GM06990 (cell line): ENCODE measurements around the gene EVA1C.
"Not testable (repeated sequence)": the region's sequence is repeated elsewhere in the genome, so short reads cannot be mapped to it uniquely, and the experiment has no call there.

Source experiments
- DNase-seq: peaks from one replicate; pipeline ENCODE4 v3.0.0-alpha.2; 2011; ENCODE audit not compliant: insufficient read length; ENCODE audit errors: extremely low read depth
- H3K27me3 ChIP-seq: replicated peaks from 2 replicates; pipeline ENCODE4 v1.6.0; 2011; ENCODE audit warnings: low read length; ENCODE audit not compliant: control insufficient read depth, insufficient read depth
- H3K36me3 ChIP-seq: 2 replicates; pipeline ENCODE4 v1.5.1; 2011; ENCODE audit warnings: low read length; ENCODE audit not compliant: control insufficient read depth, insufficient read depth
- H3K4me3 ChIP-seq: replicated peaks from 2 replicates; pipeline ENCODE4 v1.5.1; 2011; ENCODE audit warnings: low read depth, mild to moderate bottlenecking, control low read depth, low read length
- CTCF ChIP-seq: IDR thresholded peaks from 2 replicates; pipeline ENCODE4 v1.5.1; 2011; ENCODE audit warnings: low read length, control low read depth, mild to moderate bottlenecking, inconsistent platforms; ENCODE audit not compliant: insufficient read depth, poor library complexity, severe bottlenecking

Gene EVA1C

GRCh38 chr21:32539378-32539777, 126.9 kb downstream of the EVA1C start:
- H3K4me3 ChIP-seq = no peak overlapping the region
- H3K27me3 ChIP-seq = no peaks in the 10 kb centered on the region; the same call in 1 of the 2 replicates
- H3K36me3 ChIP-seq = no peaks in the 10 kb centered on the region
- no peak for TF ChIP-seq CTCF
- DNase-seq = no peak

- not testable (repeated sequence) for DNase-seq, H3K27me3 ChIP-seq, H3K4me3 ChIP-seq
These were observed 130.6 kb downstream of the EVA1C start for GRCh38 chr21:32543056-32543455.

GRCh38 chr21:32543975-32544374, 131.5 kb downstream of the EVA1C start:
- no peaks in the 10 kb centered on the region; the same call in 1 of the 2 replicates for H3K27me3 ChIP-seq
- no peak for DNase-seq
- no peaks in the 10 kb centered on the region for H3K36me3 ChIP-seq
- no peak for TF ChIP-seq CTCF
- H3K4me3 ChIP-seq = no peak overlapping the region

More at GRCh38 chr21:32543056-32543455, 130.6 kb downstream of the EVA1C start:
- not testable (repeated sequence) for H3K36me3 ChIP-seq

- Histone ChIP-seq H3K27me3 (no peaks in the 10 kb centered on the region), H3K4me3 (no peak overlapping the region), H3K36me3 (no peaks in the 10 kb centered on the region)
- DNase-seq = no peak
- no peak for TF ChIP-seq CTCF
These were observed 132.2 kb downstream of the EVA1C start for GRCh38 chr21:32544697-32545096.

GRCh38 chr21:32545948-32546441, 133.5 kb downstream of the EVA1C start:
- no peaks in the 10 kb centered on the region for H3K36me3 ChIP-seq
- no peak for DNase-seq
- H3K4me3 ChIP-seq = no peak overlapping the region
- TF ChIP-seq CTCF = no peak
- H3K27me3 ChIP-seq = no peaks in the 10 kb centered on the region

- no peaks in the 10 kb centered on the region for H3K27me3 ChIP-seq
- H3K4me3 ChIP-seq = no peak overlapping the region
- H3K36me3 ChIP-seq = no peaks in the 10 kb centered on the region
- no peak for DNase-seq
- no peak for TF ChIP-seq CTCF
These were observed 134.5 kb downstream of the EVA1C start for GRCh38 chr21:32547018-32547417.
